ENCODE results near the gene PLEKHG3.

GRCh38 chr14:64714432-64715025, 10.3 kb downstream of the PLEKHG3 start:
- TF ChIP-seq POLR2AphosphoS5 (IDR thresholded peaks at IDR 0.05; ENCODE audit: borderline replicate concordance, low read depth, low read length) (no peak), EZH2 (IDR thresholded peaks at IDR 0.05) (no peak), FOXP2 (optimal IDR thresholded peaks at IDR 0.05; ENCODE audit: control extremely low read depth, extremely low read length, insufficient read depth) (no peak)

All from SK-N-MC (cell line).